ENCODE measurements around the gene CCNT2.
"Not testable (repeated sequence)": the region's sequence is repeated elsewhere in the genome, so short reads cannot be mapped to it uniquely, and the experiment has no call there.

The CCNT2 gene

GRCh38 chr2:134975281-134976009 lies 56.8 kb downstream of the CCNT2 start:
- H3K4me3 ChIP-seq (ENCODE audit: low read length), result no peak overlapping the region
- no peak for TF ChIP-seq CTCF (conservative IDR thresholded peaks at IDR 0.05; ENCODE audit: low read length)
- DNase-seq (ENCODE audit: low read depth), result no peak

GRCh38 chr2:134976074-134976702 lies 57.6 kb downstream of the CCNT2 start:
- no peak for TF ChIP-seq CTCF (conservative IDR thresholded peaks at IDR 0.05; ENCODE audit: low read length)
- H3K4me3 ChIP-seq (ENCODE audit: low read length), result no peak overlapping the region
- no peak for DNase-seq (ENCODE audit: low read depth)

DNA sequence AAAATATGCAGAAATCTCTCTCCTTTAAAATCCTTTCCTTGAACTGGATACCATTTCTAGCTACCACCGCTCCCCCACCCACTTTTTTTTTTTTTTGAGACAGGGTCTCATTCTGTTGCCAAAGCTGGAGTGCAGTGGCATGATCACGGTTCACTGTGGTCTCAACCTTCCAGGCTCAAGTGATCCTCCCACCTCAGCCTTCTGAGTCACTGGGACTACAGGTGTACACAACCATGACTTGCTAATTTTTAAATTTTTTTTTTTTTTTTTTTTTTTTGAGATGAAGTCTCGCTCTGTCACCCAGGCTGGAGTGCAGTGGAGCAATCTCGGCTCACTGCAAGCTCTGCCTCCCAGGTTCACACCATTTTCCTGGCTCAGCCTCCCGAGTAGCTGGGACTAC lies 58.5 kb downstream of the CCNT2 start:
- DNase-seq (ENCODE audit: low read depth); H3K4me3 ChIP-seq (ENCODE audit: low read length): not testable (repeated sequence)

GRCh38 chr2:134979221-134979620 lies 60.6 kb downstream of the CCNT2 start:
- no peak overlapping the region for H3K4me3 ChIP-seq (ENCODE audit: low read length)
- DNase-seq (ENCODE audit: low read depth), result no peak
- TF ChIP-seq CTCF (conservative IDR thresholded peaks at IDR 0.05; ENCODE audit: low read length), result no peak

- no peak for TF ChIP-seq CTCF (conservative IDR thresholded peaks at IDR 0.05; ENCODE audit: low read length)
- DNase-seq (ENCODE audit: low read depth), result no peak
- H3K4me3 ChIP-seq (ENCODE audit: low read length), result no peak overlapping the region
Observed at GRCh38 chr2:134980639-134981038, 62.0 kb downstream of the CCNT2 start.

DNA sequence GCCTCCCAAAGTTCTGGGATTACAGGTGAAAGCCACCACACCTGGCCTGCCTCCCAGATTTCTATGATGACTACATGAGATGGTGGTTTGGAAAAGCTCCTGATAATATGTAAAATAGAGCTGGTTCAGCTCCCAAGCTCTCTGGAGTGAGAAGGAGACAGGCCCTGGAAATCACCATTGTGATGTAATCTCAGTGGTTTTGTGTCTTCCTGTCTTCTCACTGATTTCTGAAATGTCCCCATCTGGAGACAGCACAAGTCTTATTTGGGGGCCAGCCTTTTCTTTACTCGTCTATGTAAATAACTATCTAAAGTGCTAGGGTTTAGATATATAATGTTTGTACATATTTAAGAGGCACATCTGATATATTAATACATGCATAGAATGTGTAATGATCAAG lies 64.0 kb downstream of the CCNT2 start:
- DNase-seq (ENCODE audit: low read depth), result no peak
- no peak for TF ChIP-seq CTCF (conservative IDR thresholded peaks at IDR 0.05; ENCODE audit: low read length)

GRCh38 chr2:134985061-134985460 lies 66.4 kb downstream of the CCNT2 start:
- H3K4me3 ChIP-seq (ENCODE audit: low read length), result no peak overlapping the region
- no peak for DNase-seq (ENCODE audit: low read depth)
- TF ChIP-seq CTCF (conservative IDR thresholded peaks at IDR 0.05; ENCODE audit: low read length), result no peak

More for the DNA sequence above, 64.0 kb downstream of the CCNT2 start:
- no peak overlapping the region for H3K4me3 ChIP-seq (ENCODE audit: low read length)
